Calu3 (cell line): ENCODE measurements around the gene PADI6. TPM values are rescaled to one million over a fixed set of nuclear protein-coding genes. Genes with fewer than 3 reads are reported as not detected.

Source experiments
- BruUV-seq: library from RNA; stranded (reverse); fragments of 400-500 nt; replicated peaks from 2 replicates; lab custom pipeline; 2021; lab: Mats Ljungman, UMichigan
- CTCF ChIA-PET: fragments of 300-600 bp; sonication (Branson Sonifier 250); formaldehyde crosslinking; loops from one replicate; lab custom pipeline; 2022; ENCODE audit warnings: antibody characterized with exemption; lab: Charles Lee
- DNase-seq: peaks from one replicate; pipeline ENCODE4 v3.0.0; 2022
- H3K27ac Mint-ChIP-seq: one replicate; pipeline ENCODE4 v1.8.0; 2022; ENCODE audit warnings: mixed read lengths; ENCODE audit not compliant: unreplicated experiment
- H3K27me3 Mint-ChIP-seq: one replicate; pipeline ENCODE4 v1.8.0; 2022; ENCODE audit warnings: mixed read lengths; ENCODE audit not compliant: unreplicated experiment
- H3K36me3 Mint-ChIP-seq: one replicate; pipeline ENCODE4 v1.8.0; 2022; ENCODE audit warnings: mild to moderate bottlenecking, moderate library complexity, mixed read lengths; ENCODE audit not compliant: insufficient read depth, unreplicated experiment
- H3K4me1 Mint-ChIP-seq: one replicate; pipeline ENCODE4 v1.8.0; 2022; ENCODE audit warnings: mild to moderate bottlenecking, low read depth, mixed read lengths; ENCODE audit not compliant: unreplicated experiment
- H3K4me3 Mint-ChIP-seq: one replicate; pipeline ENCODE4 v1.8.0; 2022; ENCODE audit warnings: mild to moderate bottlenecking, low read depth, moderate library complexity, mixed read lengths; ENCODE audit not compliant: unreplicated experiment
- H3K9me3 Mint-ChIP-seq: one replicate; pipeline ENCODE4 v1.8.0; 2022; ENCODE audit warnings: low read depth, mixed read lengths; ENCODE audit not compliant: unreplicated experiment
- intact Hi-C: fragments of 100-400 bp; cut with micrococcal nuclease; formaldehyde crosslinking; loops from one replicate; pipeline ENCODE4 v1.10.0; 2022; ENCODE audit not compliant: unreplicated experiment
- total RNA-seq: library from RNA; stranded (reverse); gene quantifications from 2 replicates; pipeline ENCODE4 v1.2.3, GENCODE V29; 2022
- TF ChIP-seq, protein P1 (sequence below): fragments of 200-600 bp; IDR thresholded peaks from one replicate; pipeline ENCODE4 v1.8.0; 2022; ENCODE audit warnings: antibody characterized with exemption; ENCODE audit not compliant: unreplicated experiment

PADI6 gene
- total RNA-seq, 1 experiment from 2014 or later, result not detected

- H3K9me3 Mint-ChIP-seq, result no peaks in the 10 kb centered on the region
- peaks cover 62% of the 10 kb centered on the region for H3K36me3 Mint-ChIP-seq
- peaks cover 8% of the 10 kb centered on the region for H3K4me1 Mint-ChIP-seq
- intact Hi-C loops, result no loop called here
- no peaks in the 10 kb centered on the region for H3K27me3 Mint-ChIP-seq
- DNase-seq, result no peak
- CTCF ChIA-PET, result no interaction called here
- TF ChIP-seq, protein P1, sequence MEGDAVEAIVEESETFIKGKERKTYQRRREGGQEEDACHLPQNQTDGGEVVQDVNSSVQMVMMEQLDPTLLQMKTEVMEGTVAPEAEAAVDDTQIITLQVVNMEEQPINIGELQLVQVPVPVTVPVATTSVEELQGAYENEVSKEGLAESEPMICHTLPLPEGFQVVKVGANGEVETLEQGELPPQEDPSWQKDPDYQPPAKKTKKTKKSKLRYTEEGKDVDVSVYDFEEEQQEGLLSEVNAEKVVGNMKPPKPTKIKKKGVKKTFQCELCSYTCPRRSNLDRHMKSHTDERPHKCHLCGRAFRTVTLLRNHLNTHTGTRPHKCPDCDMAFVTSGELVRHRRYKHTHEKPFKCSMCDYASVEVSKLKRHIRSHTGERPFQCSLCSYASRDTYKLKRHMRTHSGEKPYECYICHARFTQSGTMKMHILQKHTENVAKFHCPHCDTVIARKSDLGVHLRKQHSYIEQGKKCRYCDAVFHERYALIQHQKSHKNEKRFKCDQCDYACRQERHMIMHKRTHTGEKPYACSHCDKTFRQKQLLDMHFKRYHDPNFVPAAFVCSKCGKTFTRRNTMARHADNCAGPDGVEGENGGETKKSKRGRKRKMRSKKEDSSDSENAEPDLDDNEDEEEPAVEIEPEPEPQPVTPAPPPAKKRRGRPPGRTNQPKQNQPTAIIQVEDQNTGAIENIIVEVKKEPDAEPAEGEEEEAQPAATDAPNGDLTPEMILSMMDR, result no peak
- no peak overlapping the region for H3K4me3 Mint-ChIP-seq
- BruUV-seq, result no TSS peak
- no peak overlapping the region for H3K27ac Mint-ChIP-seq
These were observed 54.0 kb downstream of the PADI6 start for GRCh38 chr1:17425806-17426600.

- no peak for DNase-seq
- no TSS peak for BruUV-seq
- no peak overlapping the region for H3K27ac Mint-ChIP-seq
- H3K27me3 Mint-ChIP-seq, result no peaks in the 10 kb centered on the region
- peaks cover 61% of the 10 kb centered on the region for H3K36me3 Mint-ChIP-seq
- intact Hi-C loops, result no loop called here
- TF ChIP-seq, protein P1, result no peak
- H3K9me3 Mint-ChIP-seq, result no peaks in the 10 kb centered on the region
- no peak overlapping the region for H3K4me3 Mint-ChIP-seq
- H3K4me1 Mint-ChIP-seq, result peaks cover 6% of the 10 kb centered on the region
- CTCF ChIA-PET, result no interaction called here
These were observed 56.0 kb downstream of the PADI6 start for GRCh38 chr1:17427696-17428660.

DNA sequence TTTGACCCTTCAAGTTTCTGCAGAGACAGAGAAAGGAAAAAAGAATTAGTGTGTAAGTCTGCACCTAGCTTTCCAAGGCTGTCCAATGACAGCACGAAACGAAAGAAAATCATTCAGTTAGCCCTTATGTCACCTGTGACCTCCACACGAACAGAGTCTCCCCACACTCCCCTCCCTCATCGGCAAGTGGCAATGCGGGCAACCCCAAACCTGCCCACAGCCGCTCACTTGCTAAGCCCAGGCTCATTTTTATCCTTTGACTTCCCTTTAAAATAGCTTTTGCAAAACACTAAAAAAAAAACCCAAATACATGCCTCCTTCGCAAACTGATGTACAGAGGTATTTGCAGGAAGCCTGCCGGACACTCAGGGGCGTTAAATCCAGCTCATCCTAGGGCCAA lies 57.2 kb downstream of the PADI6 start:
- no peak overlapping the region for H3K4me3 Mint-ChIP-seq
- H3K27ac Mint-ChIP-seq, result no peak overlapping the region
- no TSS peak for BruUV-seq
- no peaks in the 10 kb centered on the region for H3K27me3 Mint-ChIP-seq
- TF ChIP-seq, protein P1, result no peak
- peaks cover 55% of the 10 kb centered on the region for H3K36me3 Mint-ChIP-seq
- CTCF ChIA-PET, result no interaction called here
- no peaks in the 10 kb centered on the region for H3K4me1 Mint-ChIP-seq
- intact Hi-C loops, result no loop called here
- no peaks in the 10 kb centered on the region for H3K9me3 Mint-ChIP-seq
- no peak for DNase-seq

GRCh38 chr1:17432412-17432811 lies 60.4 kb downstream of the PADI6 start:
- intact Hi-C loops, result no loop called here
- TF ChIP-seq, protein P1, result no peak
- Mint-ChIP-seq H3K36me3 (peaks cover 54% of the 10 kb centered on the region), H3K4me1 (no peaks in the 10 kb centered on the region), H3K27ac (no peak overlapping the region), H3K9me3 (no peaks in the 10 kb centered on the region), H3K27me3 (no peaks in the 10 kb centered on the region), H3K4me3 (no peak overlapping the region)
- DNase-seq, result no peak
- CTCF ChIA-PET, result no interaction called here
- BruUV-seq, result no TSS peak
